Cardiac muscle cell (in vitro differentiated cells and primary cell): Measurements from ENCODE around the gene OLFM4. TPM values are rescaled to one million over a fixed set of nuclear protein-coding genes. Genes with fewer than 3 reads are reported as not detected.
A peak's percentile ranks its signal among the peaks of the same experiment; 100 is the strongest.

Source experiments
- DNase-seq, 2 donors: peaks; one replicate each; pipeline versions ENCODE4 v3.0.0 to v3.0.0-alpha.2; 2010 to 2017; ENCODE audit warnings: low read depth in 1 of 2, low spot score in 1 of 2
- H3K27ac ChIP-seq: fragments of 200-600 bp; sonication (generic); 2 replicates; pipeline ENCODE4 v1.5.1; 2016
- H3K27me3 ChIP-seq: fragments of 200-600 bp; sonication (generic); 2 replicates; pipeline ENCODE4 v1.6.0; 2016; ENCODE audit warnings: control low read depth
- H3K36me3 ChIP-seq: fragments of 200-600 bp; sonication (generic); 2 replicates; pipeline ENCODE4 v1.5.1; 2016; ENCODE audit warnings: control low read depth
- H3K4me1 ChIP-seq: fragments of 200-600 bp; sonication (generic); 2 replicates; pipeline ENCODE4 v1.8.1; 2017; ENCODE audit warnings: low read depth, mild to moderate bottlenecking, mixed run types
- H3K4me3 ChIP-seq: fragments of 200-600 bp; sonication (generic); 2 replicates; pipeline ENCODE4 v1.5.1; 2016; ENCODE audit warnings: mild to moderate bottlenecking
- H3K9me3 ChIP-seq: fragments of 200-600 bp; sonication (generic); 2 replicates; pipeline ENCODE4 v1.5.1; 2017; ENCODE audit warnings: low read depth, mild to moderate bottlenecking, control low read depth
- CTCF ChIP-seq: IDR thresholded peaks from 2 replicates; pipeline ENCODE4 v1.5.1; 2012; ENCODE audit warnings: low read depth, mild to moderate bottlenecking, low read length
- polyA plus RNA-seq: library from polyadenylated mRNA; unstranded; fragments of >200 nt; fragmentation: Nextera tagmentation; extraction: Ambion mirVana; gene quantifications from 2 replicates; pipeline ENCODE4 v1.2.1, GENCODE V29; 2016
- total RNA-seq: library from RNA; depleted of rRNA; stranded (reverse); fragments of >200 nt; gene quantifications from 2 replicates; pipeline ENCODE4 v1.2.3, GENCODE V29; 2016

OLFM4 gene
- total and polyA plus RNA-seq, 2 experiments from 2014 or later = not detected

- no peak overlapping the region for H3K4me3 ChIP-seq
- no peaks in the 10 kb centered on the region for H3K36me3 ChIP-seq
- no peak for DNase-seq
- H3K27ac ChIP-seq = no peak overlapping the region
- peaks cover 5% of the 10 kb centered on the region for H3K4me1 ChIP-seq
- no peaks in the 10 kb centered on the region for H3K9me3 ChIP-seq
- no peak for TF ChIP-seq CTCF
- no peaks in the 10 kb centered on the region for H3K27me3 ChIP-seq
Measured at GRCh38 chr13:53015971-53016370, 12.6 kb upstream of the OLFM4 start.

- H3K36me3 ChIP-seq = no peaks in the 10 kb centered on the region
- H3K4me3 ChIP-seq = no peak overlapping the region
- no peaks in the 10 kb centered on the region for H3K9me3 ChIP-seq
- no peaks in the 10 kb centered on the region for H3K27me3 ChIP-seq
- H3K27ac ChIP-seq = no peak overlapping the region
- DNase-seq = no peak
- TF ChIP-seq CTCF = no peak
- peaks cover 6% of the 10 kb centered on the region for H3K4me1 ChIP-seq
Measured at GRCh38 chr13:53017433-53017970, 11.1 kb upstream of the OLFM4 start.

- H3K4me3 ChIP-seq = no peak overlapping the region
- H3K27me3 ChIP-seq = no peaks in the 10 kb centered on the region
- peak overlapping the region; percentile 17 for H3K27ac ChIP-seq
- H3K9me3 ChIP-seq = no peaks in the 10 kb centered on the region
- no peak for DNase-seq
- TF ChIP-seq CTCF = no peak
- peaks cover 6% of the 10 kb centered on the region for H3K4me1 ChIP-seq
- no peaks in the 10 kb centered on the region for H3K36me3 ChIP-seq
Measured at GRCh38 chr13:53018690-53019647, 9.6 kb upstream of the OLFM4 start.

GRCh38 chr13:53020764-53021335 is 7.8 kb upstream of the OLFM4 start:
- H3K36me3 ChIP-seq = no peaks in the 10 kb centered on the region
- TF ChIP-seq CTCF = no peak
- H3K9me3 ChIP-seq = no peaks in the 10 kb centered on the region
- no peaks in the 10 kb centered on the region for H3K27me3 ChIP-seq
- H3K4me1 ChIP-seq = peaks cover 6% of the 10 kb centered on the region
- H3K4me3 ChIP-seq = no peak overlapping the region
- no peak overlapping the region for H3K27ac ChIP-seq
- DNase-seq = no peak

GRCh38 chr13:53023246-53023645 is 5.4 kb upstream of the OLFM4 start:
- Histone ChIP-seq H3K4me1 (peaks cover 6% of the 10 kb centered on the region), H3K27me3 (no peaks in the 10 kb centered on the region), H3K36me3 (no peaks in the 10 kb centered on the region), H3K9me3 (no peaks in the 10 kb centered on the region), H3K4me3 (no peak overlapping the region), H3K27ac (no peak overlapping the region)
- no peak for DNase-seq
- no peak for TF ChIP-seq CTCF
